ENCODE data around the gene PRUNE1.

GRCh38 chr1:150963321-150964163 is 44.7 kb upstream of the PRUNE1 start:
- TF ChIP-seq CTCF (IDR thresholded peaks at IDR 0.05) = no peak
- TF ChIP-seq POLR2AphosphoS5 (IDR thresholded peaks at IDR 0.05) = no peak
